ENCODE data around the gene CLDND2.

The CLDND2 gene

GRCh38 chr19:51352783-51353360 lies 15.9 kb downstream of the CLDND2 start:
- no peak for DNase-seq

- no peak for DNase-seq
Observed at GRCh38 chr19:51351266-51351990, 17.4 kb downstream of the CLDND2 start.

GRCh38 chr19:51347209-51347928 lies 21.4 kb downstream of the CLDND2 start:
- DNase-seq, result no peak

GRCh38 chr19:51346742-51347141 lies 22.1 kb downstream of the CLDND2 start:
- no peak for DNase-seq

GRCh38 chr19:51345076-51345620 lies 23.7 kb downstream of the CLDND2 start:
- no peak for DNase-seq

GRCh38 chr19:51342631-51343569 lies 25.9 kb downstream of the CLDND2 start:
- DNase-seq, result no peak

GRCh38 chr19:51341976-51342580 lies 26.7 kb downstream of the CLDND2 start, which contains the start of gene VSIG10L:
Gene VSIG10L (minus strand): TSS chr19:51342139. CDS start chr19:51342124, 15 bp downstream.
- DNase-seq, result no peak

- DNase-seq, result no peak
Observed at GRCh38 chr19:51341066-51341465, 27.7 kb downstream of the CLDND2 start.

- peak; percentile 57 for DNase-seq
Observed at GRCh38 chr19:51339687-51340656, 28.8 kb downstream of the CLDND2 start.

GRCh38 chr19:51339313-51339686 lies 29.5 kb downstream of the CLDND2 start:
- no peak for DNase-seq

GRCh38 chr19:51338563-51339312 lies 30.1 kb downstream of the CLDND2 start:
- DNase-seq, result no peak

- no peak for DNase-seq
Observed at GRCh38 chr19:51337861-51338562, 30.8 kb downstream of the CLDND2 start.

GRCh38 chr19:51337141-51337860 lies 31.5 kb downstream of the CLDND2 start:
- no peak for DNase-seq

GRCh38 chr19:51333836-51334460 lies 34.9 kb downstream of the CLDND2 start:
- DNase-seq, result no peak

- DNase-seq, result no peak
Observed at GRCh38 chr19:51331716-51332115, 37.1 kb downstream of the CLDND2 start.

GRCh38 chr19:51331193-51331592 lies 37.6 kb downstream of the CLDND2 start:
- DNase-seq, result no peak

- DNase-seq, result no peak
Observed at GRCh38 chr19:51330366-51330765, 38.4 kb downstream of the CLDND2 start.

- DNase-seq, result no peak
Observed at GRCh38 chr19:51329411-51329810, 39.4 kb downstream of the CLDND2 start.
